OCI-LY7 (cell line): ENCODE data around the gene PITPNM1.

Source experiments
- EZH2phosphoT487 ChIP-seq: fragments of 200-600 bp; sonication (generic); IDR thresholded peaks from 2 replicates; pipeline ENCODE4 v1.6.1; 2018; ENCODE audit warnings: low read depth, borderline replicate concordance, mild to moderate bottlenecking, mixed run types, antibody characterized with exemption, low read length, moderate library complexity, mixed read lengths
- TF ChIP-seq, protein P1 (sequence below): fragments of 200-600 bp; sonication (generic); conservative IDR thresholded peaks from 2 replicates; pipeline ENCODE4 v1.5.1; 2014; ENCODE audit warnings: mild to moderate bottlenecking, antibody characterized with exemption, low read length, moderate library complexity, mixed read lengths

DNA sequence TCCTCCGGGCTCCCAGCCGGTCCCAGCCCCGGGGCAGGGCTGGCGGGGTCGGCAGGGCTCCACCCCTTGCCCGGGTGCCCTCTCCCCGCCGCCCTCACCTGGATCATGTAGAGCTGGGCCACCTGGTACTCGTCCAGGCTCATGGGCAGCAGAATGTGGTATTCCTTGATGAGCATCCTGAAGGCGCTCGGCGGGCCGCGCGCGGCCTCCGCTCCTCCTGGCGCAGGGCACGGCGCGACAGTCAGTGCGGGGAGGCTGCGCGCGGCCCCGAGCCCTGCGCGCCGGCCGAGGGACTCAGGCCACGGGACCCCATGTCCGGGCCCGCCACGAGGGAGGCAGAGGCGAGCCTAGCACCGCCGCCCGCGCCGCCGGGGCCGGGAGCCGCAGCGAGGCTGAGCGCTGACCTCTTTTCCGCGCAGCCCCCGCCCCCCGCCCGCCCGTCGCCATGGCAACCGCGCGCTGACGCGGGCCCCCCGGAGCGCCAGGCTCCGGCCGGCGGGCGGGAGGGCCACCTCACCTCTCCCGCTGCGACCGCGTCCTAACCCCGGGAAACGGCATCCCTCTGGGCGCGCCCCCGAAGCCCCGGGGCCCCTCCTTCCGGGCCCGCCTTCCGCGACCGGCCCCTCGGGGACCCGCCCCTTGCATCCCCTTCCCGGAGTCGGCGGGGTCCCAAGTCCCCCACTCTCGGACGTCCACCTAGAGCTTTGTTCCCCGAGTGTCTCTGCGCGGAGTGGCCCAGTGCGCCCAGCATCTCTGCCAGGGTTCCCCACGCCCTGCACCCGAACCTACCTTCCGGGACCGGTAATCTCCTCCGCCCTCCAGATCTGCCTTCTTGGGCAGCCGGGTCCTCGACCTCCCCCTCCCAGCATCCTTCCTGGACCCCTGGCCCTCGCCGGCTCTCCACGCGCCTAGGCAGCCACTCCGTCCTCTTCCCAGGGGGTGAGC lies 886 bp downstream of the PITPNM1 start:
- TF ChIP-seq, protein P1, sequence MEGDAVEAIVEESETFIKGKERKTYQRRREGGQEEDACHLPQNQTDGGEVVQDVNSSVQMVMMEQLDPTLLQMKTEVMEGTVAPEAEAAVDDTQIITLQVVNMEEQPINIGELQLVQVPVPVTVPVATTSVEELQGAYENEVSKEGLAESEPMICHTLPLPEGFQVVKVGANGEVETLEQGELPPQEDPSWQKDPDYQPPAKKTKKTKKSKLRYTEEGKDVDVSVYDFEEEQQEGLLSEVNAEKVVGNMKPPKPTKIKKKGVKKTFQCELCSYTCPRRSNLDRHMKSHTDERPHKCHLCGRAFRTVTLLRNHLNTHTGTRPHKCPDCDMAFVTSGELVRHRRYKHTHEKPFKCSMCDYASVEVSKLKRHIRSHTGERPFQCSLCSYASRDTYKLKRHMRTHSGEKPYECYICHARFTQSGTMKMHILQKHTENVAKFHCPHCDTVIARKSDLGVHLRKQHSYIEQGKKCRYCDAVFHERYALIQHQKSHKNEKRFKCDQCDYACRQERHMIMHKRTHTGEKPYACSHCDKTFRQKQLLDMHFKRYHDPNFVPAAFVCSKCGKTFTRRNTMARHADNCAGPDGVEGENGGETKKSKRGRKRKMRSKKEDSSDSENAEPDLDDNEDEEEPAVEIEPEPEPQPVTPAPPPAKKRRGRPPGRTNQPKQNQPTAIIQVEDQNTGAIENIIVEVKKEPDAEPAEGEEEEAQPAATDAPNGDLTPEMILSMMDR, result no peak
- no peak for TF ChIP-seq EZH2phosphoT487
